ENCODE results near the gene STYX.

- TF ChIP-seq CTCF (IDR thresholded peaks at IDR 0.05) = no peak
- no peak for TF ChIP-seq POLR2A (IDR thresholded peaks at IDR 0.05)
- TF ChIP-seq EP300 (IDR thresholded peaks at IDR 0.05) = no peak
Measured at GRCh38 chr14:52806115-52806514, 76.1 kb downstream of the STYX start.
